Suprapubic skin (tissue), 4 donors: ENCODE results near the gene GARNL3.

ENCODE experiments used
- CTCF ChIP-seq, 2 donors: fragments of 200-600 bp in 1 of 2; fragments of 450-650 bp in 1 of 2; sonication (generic) in 1 of 2; IDR thresholded peaks; one replicate each; pipeline ENCODE4 v1.5.1; 2016 to 2019; ENCODE audit warnings: antibody characterized with exemption in 2 of 2, mild to moderate bottlenecking in 1 of 2, moderate library complexity in 1 of 2
- EP300 ChIP-seq: sonication (generic); formaldehyde crosslinking; IDR thresholded peaks from one replicate; pipeline ENCODE4 v1.6.1; 2017; ENCODE audit warnings: antibody characterized with exemption
- POLR2AphosphoS5 ChIP-seq, 3 donors: sonication (generic); formaldehyde crosslinking; IDR thresholded peaks; one replicate each; pipeline ENCODE4 v1.6.1; 2017; ENCODE audit warnings: antibody characterized with exemption in 3 of 3

GRCh38 chr9:127263664-127264063 lies 910 bp upstream of the GARNL3 start:
- TF ChIP-seq POLR2AphosphoS5 (IDR thresholded peaks at IDR 0.05) (no peak), CTCF (IDR thresholded peaks at IDR 0.05) (no peak), EP300 (no peak)
